ENCODE results near the gene APPL2.

Gene APPL2

GRCh38 chr12:105221583-105222283 is 14.2 kb downstream of the APPL2 start:
- DNase-seq, result no peak

DNA sequence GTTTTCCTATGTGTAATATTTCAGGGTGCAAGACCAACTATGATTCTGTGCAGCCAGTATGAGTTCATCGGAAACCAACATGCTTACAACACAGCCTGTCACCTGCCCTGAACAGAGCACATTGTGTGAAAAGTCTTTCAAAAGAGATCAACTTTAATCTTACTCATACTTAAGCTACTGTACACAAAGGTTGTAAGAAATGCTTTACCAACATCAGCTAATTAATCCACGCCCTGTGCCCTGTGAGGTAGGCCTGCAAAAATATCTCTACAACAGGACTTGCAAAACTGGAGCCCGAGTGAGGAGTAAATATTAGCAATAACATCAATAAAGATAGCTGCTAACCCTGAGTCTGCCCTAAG is 15.1 kb downstream of the APPL2 start:
- DNase-seq, result no peak

DNA sequence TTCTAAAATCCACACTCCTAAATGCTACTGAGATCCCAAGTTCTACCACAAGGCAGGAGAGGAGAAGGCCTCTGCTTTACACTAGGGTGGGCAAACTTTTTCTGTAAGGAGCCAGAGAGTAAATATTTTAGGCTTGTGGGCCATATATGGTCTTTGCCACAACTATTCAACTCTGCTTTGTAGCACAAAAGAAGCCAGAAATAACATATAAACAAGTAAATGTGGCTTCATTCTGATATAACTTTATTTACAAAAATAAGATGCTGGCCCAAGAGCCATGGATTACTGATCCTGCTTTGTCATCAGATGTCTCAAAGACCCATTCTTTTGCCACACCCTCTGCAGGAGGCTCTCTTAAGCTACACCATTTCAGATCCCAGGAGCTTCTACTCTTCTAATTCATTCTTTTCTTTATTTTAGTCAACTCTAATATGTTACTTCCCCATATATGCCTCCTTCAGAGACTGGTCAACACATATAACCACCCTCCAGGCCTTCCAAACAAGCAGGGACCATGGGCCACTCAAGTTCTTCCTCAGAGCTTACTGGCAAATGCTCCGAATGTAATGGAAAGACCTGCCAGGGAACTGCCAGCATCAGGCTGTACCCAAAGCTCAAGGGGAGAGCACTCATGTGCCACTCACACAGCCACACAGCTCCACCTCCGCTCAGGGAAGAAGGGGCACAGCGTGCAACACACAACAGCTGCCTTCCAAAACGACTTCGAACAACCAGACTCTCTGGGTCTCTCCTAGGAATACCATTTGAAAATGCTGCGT is 15.6 kb downstream of the APPL2 start:
- no peak for DNase-seq

GRCh38 chr12:105219261-105220028 is 16.5 kb downstream of the APPL2 start:
- no peak for DNase-seq

DNA sequence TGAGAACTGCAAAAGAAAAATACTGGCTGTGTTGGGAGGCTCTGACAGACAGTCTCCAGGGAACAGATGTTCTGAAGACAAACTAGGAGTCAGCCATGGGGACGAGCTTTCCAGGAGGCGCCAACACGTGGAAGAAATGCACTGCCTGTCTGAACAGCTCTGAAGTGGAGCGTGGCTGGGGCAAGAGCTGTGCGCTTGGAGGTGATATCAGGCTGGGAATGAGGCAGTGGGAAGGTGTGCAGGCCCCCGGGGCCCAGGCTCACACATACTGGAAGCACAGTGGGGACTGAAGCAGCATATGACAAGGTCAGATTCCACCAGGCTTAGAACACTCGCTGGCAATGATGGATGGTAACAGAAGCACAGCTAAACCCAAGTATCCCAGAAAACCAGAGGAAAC is 17.5 kb downstream of the APPL2 start:
- no peak for DNase-seq

- DNase-seq, result no peak
Measured at GRCh38 chr12:105214670-105215375, 21.2 kb downstream of the APPL2 start.

- no peak for DNase-seq
Measured at GRCh38 chr12:105214148-105214547, 21.8 kb downstream of the APPL2 start.

DNA sequence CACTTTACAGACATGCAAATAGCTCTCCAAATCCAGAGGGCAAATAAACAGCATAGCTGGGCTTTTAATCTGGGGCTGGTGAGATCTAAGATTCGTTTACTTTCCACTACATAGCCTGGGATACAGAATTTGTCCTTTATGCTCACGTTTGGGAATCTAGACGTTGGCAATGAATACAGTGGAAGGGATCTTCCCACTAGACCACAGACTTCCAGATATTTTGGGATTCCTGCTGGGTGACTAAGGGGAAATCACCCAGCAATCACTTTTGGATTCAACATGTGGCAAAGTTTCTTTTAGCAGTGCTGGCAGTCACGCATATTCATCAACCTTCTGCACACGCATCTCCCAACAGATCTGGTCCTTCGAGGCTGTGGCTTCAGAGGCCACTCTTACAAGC is 23.5 kb downstream of the APPL2 start:
- DNase-seq, result no peak

DNA sequence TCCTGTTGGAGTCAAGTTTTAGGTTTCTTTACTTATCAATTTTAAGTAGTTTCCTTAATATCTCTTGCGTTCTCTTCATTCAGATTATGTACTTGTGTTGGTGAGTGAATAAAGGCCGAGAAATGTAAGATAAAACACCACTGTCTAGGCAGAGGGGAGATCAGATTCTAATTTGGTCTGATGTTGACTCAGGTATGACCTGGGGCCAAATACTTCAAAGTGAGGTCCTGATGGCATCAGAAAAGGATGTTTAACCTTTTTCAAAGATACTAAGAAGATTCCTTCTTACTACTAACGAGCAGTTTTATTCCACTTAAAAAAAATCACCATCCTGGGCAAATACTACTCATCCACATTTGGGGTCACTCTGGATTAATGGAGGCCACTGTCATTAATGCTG is 26.9 kb downstream of the APPL2 start:
- no peak for DNase-seq

- no peak for DNase-seq
Measured at GRCh38 chr12:105206686-105207374, 29.1 kb downstream of the APPL2 start.

DNA sequence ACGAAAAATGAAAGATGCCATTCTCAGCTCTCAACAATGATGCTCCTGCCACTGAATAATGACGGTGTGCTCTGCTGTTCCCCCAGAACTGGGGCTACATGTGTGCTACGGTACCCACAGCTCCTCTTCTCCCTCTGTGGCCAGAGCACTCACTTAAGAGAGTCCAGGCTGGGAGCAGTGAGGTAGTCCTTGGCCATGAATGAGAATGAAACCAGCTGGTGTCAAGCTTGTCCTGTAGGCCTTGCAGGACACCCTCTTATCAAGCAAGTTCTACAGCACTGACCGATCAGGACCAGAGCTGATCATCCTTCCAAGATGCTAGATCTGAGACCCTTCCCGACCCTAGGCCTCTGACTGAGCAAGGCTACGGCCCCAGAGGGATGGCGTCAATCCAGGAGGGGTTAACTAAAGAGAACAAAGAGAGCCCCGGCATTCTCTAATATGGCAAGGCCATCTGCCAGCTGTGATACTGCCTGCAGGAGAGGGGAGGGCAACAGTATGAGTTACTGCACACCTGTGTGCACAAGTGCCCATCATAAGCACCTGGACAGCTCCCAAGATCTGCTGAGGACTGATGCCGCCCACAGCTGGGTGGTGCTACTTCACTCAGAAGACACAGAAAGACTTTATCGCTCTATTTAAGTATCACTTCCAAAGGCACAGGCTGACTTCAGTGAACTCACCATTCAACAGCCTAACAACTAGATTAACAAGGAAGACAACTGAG is 30.5 kb downstream of the APPL2 start:
- no peak for DNase-seq

DNA sequence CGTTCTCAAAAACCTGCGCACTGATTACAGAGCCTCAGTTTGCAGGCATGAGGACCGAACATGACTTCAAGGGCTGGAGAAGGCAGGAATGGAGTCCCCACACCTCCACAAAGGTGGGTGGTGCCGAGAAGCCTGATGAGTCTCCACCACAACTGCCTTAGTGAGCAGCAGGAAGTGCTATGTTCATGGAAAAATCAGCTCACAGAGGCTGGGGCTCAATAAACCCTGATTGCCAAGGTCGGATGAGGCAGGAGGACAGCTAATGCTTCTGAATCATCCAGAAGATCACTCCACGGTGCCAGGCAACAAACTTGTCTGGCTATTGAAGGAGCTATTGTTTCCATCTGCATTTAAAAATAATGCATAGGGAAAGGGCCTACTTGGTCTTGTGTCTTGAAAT is 31.1 kb downstream of the APPL2 start:
- DNase-seq, result no peak

DNA sequence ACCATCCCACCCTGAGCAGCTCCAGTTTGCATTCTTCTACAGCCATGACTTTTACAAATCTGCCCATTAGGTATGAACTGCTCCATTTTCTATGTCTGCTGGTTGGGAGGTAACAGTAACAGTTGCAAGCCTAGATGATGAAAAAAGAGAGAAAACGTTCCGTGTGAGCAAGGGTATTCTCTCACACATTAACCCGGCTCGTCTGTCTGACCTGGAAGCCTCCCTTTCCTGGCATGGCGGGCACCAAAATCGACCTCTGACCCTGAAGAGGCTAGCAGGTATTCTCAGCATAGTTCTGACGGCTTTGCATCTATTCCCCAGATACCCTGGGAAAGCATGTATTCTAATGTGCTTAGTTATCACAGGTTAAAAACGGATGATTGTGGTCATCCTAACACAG is 31.8 kb downstream of the APPL2 start:
- no peak for DNase-seq

- no peak for DNase-seq
Measured at GRCh38 chr12:105202202-105202601, 33.8 kb downstream of the APPL2 start.

DNA sequence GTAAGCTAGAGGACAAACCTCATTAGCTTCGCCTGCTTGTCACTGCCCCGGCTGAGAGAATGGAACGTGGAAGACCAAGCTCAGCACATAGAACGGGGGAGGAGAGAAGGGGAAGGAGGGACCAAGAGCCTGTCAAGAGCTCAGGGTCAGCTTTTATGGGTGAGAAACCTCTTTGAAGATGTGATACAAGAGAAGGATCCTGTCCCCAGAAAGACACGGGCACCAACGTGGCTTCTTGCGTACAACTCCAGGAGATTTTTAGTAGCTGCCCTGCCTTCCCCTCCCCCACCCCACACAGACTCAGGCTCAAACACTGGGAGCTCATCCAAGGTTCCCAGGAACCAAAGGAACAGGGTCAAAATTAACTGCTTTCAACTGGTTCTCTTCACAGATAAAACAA is 34.7 kb downstream of the APPL2 start:
- DNase-seq, result no peak

DNA sequence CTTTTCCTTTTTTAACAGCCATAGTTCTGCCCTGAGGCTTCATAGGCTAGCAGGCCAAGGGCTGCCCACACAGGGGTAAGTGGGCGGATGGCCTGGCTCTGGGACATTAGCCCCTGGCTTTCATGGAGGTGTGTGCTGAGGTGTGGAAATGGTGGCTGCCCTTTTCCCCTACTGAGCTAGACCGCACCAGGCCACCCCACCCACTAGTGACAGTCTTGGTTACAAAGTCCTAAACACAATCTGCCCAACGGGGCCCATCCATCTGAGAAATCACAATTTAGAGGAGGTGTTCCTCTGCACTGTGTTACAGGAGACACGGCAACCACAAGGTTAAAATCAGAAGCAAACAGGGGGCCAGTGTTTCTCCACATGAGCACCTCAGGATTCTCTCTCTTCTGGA is 35.6 kb downstream of the APPL2 start:
- no peak for DNase-seq

- no peak for DNase-seq
Measured at GRCh38 chr12:105198961-105199360, 37.0 kb downstream of the APPL2 start.

- no peak for DNase-seq
Measured at GRCh38 chr12:105196090-105196489, 39.9 kb downstream of the APPL2 start.

DNA sequence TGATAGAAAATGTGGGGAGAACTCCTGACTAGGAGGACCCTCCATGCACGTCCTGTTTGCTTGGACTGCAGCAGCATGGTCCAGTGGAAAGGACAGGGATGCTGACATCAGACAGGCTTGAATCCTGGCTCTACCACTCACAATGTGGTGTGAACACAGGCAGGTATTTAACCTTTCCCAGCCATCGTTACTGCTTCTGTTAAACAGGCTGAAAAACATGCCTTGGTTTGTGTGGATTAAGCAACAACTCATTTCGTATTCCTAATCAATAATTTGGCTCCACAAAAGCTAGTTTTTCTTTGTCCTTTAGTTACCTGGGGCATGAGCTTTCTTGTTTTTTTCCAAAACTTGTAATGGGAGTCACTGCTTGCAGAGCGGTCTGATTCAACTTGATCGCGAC is 41.0 kb downstream of the APPL2 start:
- no peak for DNase-seq

DNA sequence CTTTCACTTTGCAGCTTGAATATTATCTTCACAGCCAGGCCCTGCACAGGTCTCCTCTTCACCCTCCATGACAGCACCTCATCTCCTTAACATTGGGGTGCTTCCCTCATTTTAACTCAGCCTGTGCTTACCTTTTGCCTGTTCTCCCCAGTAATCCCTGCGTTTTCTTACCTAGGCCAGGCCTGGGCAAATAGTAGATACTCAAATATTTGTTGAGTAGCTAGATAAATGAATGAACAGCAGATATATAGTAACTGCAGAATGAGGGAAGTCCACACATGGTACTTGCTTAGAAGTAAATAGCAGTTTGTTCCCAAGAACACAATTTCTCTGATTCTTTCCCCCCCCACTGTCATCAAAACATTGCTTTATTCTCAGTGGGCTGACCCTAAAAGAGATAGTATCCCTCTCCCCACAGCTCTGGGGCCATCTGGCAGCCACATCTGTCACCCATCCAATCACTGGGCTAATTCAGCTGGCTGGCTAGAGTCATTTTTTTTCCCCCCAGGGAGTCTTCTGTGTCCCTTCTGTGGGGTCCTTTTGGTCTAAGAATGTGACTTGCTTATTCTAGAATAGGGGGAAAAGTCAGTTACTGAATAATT is 43.2 kb downstream of the APPL2 start:
- DNase-seq, result no peak

DNA sequence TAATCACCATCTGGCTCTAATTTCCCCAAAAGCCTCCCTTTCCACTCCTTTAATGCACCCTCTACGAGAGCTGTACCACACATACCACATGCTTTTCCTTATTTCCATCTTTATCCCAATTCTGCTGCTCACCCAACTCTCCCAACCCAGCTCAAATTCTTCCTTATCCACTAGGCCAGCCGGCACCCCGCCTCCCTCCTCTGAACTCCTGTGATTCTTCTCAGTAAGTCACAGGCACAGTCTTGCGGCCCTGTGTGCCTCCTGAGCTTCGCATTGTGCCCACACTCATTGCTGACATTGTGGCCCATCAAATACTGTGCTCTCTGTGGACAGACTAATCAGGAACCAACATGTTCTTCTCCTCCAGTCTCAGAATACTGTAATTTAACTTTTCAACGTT is 45.4 kb downstream of the APPL2 start:
- DNase-seq, result no peak

GRCh38 chr12:105189293-105189692 is 46.7 kb downstream of the APPL2 start:
- DNase-seq, result no peak
